K562 (cell line): ENCODE results near the gene PFDN2. TPM values are rescaled to one million over a fixed set of nuclear protein-coding genes. Genes with fewer than 3 reads are reported as not detected.

Experiments
- CAMTA2 ChIP-seq: fragments of 250-450 bp; sonication (Bioruptor Pico); conservative IDR thresholded peaks from 2 replicates; pipeline ENCODE4 v1.5.1; 2022
- EWSR1 ChIP-seq: fragments of 450-650 bp; IDR thresholded peaks from 2 replicates; pipeline ENCODE4 v1.6.1; 2018; ENCODE audit warnings: borderline replicate concordance, mild to moderate bottlenecking, low read depth, moderate library complexity; ENCODE audit not compliant: partially characterized antibody
- GABPB2 ChIP-seq: fragments of 250-450 bp; sonication (Bioruptor Pico); conservative IDR thresholded peaks from 2 replicates; pipeline ENCODE4 v1.5.1; 2021; ENCODE audit warnings: mild to moderate bottlenecking
- LCOR ChIP-seq: sonication (generic); formaldehyde crosslinking; IDR thresholded peaks from 2 replicates; pipeline ENCODE4 v1.8.0; 2022; ENCODE audit warnings: mild to moderate bottlenecking, missing genetic modification reagents
- MTA3 ChIP-seq: fragments of 450-650 bp; formaldehyde crosslinking; IDR thresholded peaks from 2 replicates; pipeline ENCODE4 v1.6.1; 2017; ENCODE audit warnings: mild to moderate bottlenecking, borderline replicate concordance
- NBN ChIP-seq: fragments of 450-650 bp; IDR thresholded peaks from 2 replicates; pipeline ENCODE4 v1.6.1; 2016; ENCODE audit warnings: low read depth, mild to moderate bottlenecking
- NCOA2 ChIP-seq, 2 experiments: fragments of 450-650 bp; IDR thresholded peaks; 2 replicates each; pipeline ENCODE4 v1.6.1; 2018; ENCODE audit warnings: mild to moderate bottlenecking in 2 of 2, moderate library complexity in 1 of 2; ENCODE audit not compliant: partially characterized antibody in 2 of 2
- NR2C1 ChIP-seq, 2 experiments: fragments of 450-650 bp; IDR thresholded peaks; 2 replicates each; pipeline ENCODE4 v1.6.1; 2017; ENCODE audit warnings: mild to moderate bottlenecking in 2 of 2, antibody characterized with exemption in 1 of 2, inconsistent platforms in 1 of 2, missing compliant biosample characterization in 1 of 2, missing genetic modification characterization in 1 of 2
- PHTF2 ChIP-seq: fragments of 250-450 bp; sonication (Bioruptor Pico); IDR thresholded peaks from 2 replicates; pipeline ENCODE4 v1.5.0; 2021; ENCODE audit warnings: mild to moderate bottlenecking
- SRF ChIP-seq, 2 experiments: fragments of 250-450, 450-650 bp in 1 of 2; sonication (Bioruptor Pico) in 1 of 2; sonication (generic) in 1 of 2; formaldehyde crosslinking; IDR thresholded peaks; 2 replicates each; pipeline versions ENCODE4 v1.5.0 to v1.5.1; 2020 to 2022; ENCODE audit warnings: mild to moderate bottlenecking in 1 of 2, missing genetic modification reagents in 1 of 2
- SRSF7 ChIP-seq: fragments of 200-400 bp; formaldehyde crosslinking; optimal IDR thresholded peaks from 2 replicates; pipeline ENCODE3; 2017; ENCODE audit warnings: mild to moderate bottlenecking, low read depth, low read length
- TAF7 ChIP-seq: fragments of 450-650 bp; IDR thresholded peaks from 2 replicates; pipeline ENCODE4 v1.6.1; 2016; ENCODE audit warnings: missing genetic modification characterization, missing compliant biosample characterization
- TAL1 ChIP-seq: fragments of 450-650 bp; IDR thresholded peaks from 2 replicates; pipeline ENCODE4 v1.6.1; 2016; ENCODE audit warnings: mild to moderate bottlenecking
- ZNF75A ChIP-seq: fragments of 450-650 bp; formaldehyde crosslinking; IDR thresholded peaks from 2 replicates; pipeline ENCODE4 v1.4.0; 2020; ENCODE audit warnings: mild to moderate bottlenecking
- polyA plus RNA-seq, 8 experiments: library from polyadenylated mRNA; depleted of rRNA in 4 of 8; stranded (reverse) in 5 of 8; unstranded in 3 of 8; fragments of >200 nt; fragmentation: Nextera tagmentation in 2 of 8; fragmentation: Illumina TruSeq in 1 of 8; extraction: Ambion mirVana in 2 of 8; extraction: Trizol in 1 of 8; gene quantifications; 2 replicates each; pipeline versions ENCODE4 v1.2.1 to v1.2.3, GENCODE V29; 2011 to 2014; ENCODE audit warnings: inconsistent platforms in 1 of 8, missing spikeins in 1 of 8
- total RNA-seq, 7 experiments: library from RNA; depleted of rRNA in 6 of 7; stranded (reverse); fragments of >200 nt in 6 of 7; fragmentation: Illumina TruSeq in 2 of 7; extraction: Trizol in 2 of 7; gene quantifications; 2 replicates each; pipeline versions ENCODE4 v1.2.1 to v1.2.3, GENCODE V29; 2011 to 2021; ENCODE audit warnings: low replicate concordance in 1 of 7
- TF ChIP-seq, protein P1 (sequence below): fragments of 250-450 bp; sonication (Bioruptor Pico); IDR thresholded peaks from 2 replicates; pipeline ENCODE4 v1.8.0; 2021; ENCODE audit warnings: borderline replicate concordance, mild to moderate bottlenecking, moderate library complexity; ENCODE audit not compliant: poor library complexity, severe bottlenecking
- TF ChIP-seq, protein P2 (sequence below): sonication (generic); formaldehyde crosslinking; IDR thresholded peaks from 2 replicates; pipeline ENCODE4 v1.8.1; 2023; ENCODE audit warnings: mild to moderate bottlenecking, missing genetic modification reagents
- TF ChIP-seq, protein P3 (sequence below): fragments of 450-650 bp; formaldehyde crosslinking; IDR thresholded peaks from 2 replicates; pipeline ENCODE4 v1.4.0; 2020; ENCODE audit warnings: mild to moderate bottlenecking, moderate library complexity
- TF ChIP-seq, protein P4 (sequence below): fragments of 200-800 bp; sonication (Bioruptor generic); IDR thresholded peaks from 2 replicates; pipeline ENCODE4 v1.6.1; 2016; ENCODE audit warnings: missing genetic modification characterization, missing compliant biosample characterization

Gene PFDN2
- total and polyA plus RNA-seq, 9 of the 15 experiments (the other 6 are each of a cell fraction or from before 2014, with no cell fraction given) = 50.2 to 361 (median 144) TPM

DNA sequence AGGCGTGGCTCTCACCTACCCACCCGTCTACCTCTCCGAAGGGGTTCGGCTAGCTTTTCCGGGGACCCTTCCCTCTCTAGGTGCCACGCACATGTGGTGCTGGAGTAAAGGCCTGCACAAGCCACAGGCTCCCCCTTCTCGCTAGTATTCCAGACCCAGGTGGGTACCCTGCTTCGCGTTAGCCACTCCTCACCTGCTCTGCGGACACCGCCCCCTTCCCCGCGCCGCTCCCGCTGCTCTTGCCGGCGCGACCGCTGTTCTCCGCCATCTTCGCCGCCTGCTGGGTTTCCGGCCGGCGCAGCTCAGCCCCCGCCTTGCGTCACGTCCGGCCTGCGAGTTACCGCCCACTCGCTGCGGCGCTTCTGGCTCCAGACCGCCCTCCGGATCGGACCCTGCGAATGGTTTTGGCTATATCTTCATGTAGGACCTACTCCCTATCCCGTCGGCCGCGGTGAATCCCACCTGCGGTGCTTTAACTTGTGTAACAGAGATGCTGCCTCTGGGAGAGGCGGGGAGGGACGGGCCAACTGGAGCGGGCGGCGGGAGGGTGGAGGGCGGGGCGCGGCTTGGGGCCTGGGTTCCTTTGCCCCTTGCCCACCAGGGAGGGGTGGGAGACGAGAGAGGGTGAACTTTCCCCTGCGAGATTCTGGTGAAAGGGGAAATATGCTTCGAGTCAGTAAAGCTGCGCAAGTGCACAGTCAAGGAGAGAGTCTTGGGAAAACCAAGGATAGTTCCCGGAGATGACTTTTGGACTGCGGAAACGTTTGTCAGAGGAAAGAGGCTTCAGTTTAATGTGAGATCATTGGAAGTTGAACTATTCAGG, at the start of gene PFDN2, which contains the start of gene NIT1 (continued):
- TF ChIP-seq, protein P1, sequence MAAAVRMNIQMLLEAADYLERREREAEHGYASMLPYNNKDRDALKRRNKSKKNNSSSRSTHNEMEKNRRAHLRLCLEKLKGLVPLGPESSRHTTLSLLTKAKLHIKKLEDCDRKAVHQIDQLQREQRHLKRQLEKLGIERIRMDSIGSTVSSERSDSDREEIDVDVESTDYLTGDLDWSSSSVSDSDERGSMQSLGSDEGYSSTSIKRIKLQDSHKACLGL (CRISPR knock-in tag) = peak; percentile 42
- TF ChIP-seq EWSR1 (no peak), ZNF75A (CRISPR knock-in tag) (no peak), CAMTA2 (no peak), NR2C1 (IDR thresholded peaks at IDR 0.05) (no peak), NR2C1 (tag; IDR thresholded peaks at IDR 0.05) (no peak), SRSF7 (no peak), MTA3 (no peak), TAL1 (no peak), TAF7 (tag) (peak; percentile 79), GABPB2 (CRISPR knock-in tag) (no peak), SRF (CRISPR knock-in tag; IDR thresholded peaks at IDR 0.05) (no peak; a peak in 2 of 4 replicates), PHTF2 (CRISPR knock-in tag) (no peak), NBN (no peak; the same call in 1 of the 2 replicates), NCOA2 (IDR thresholded peaks at IDR 0.05; ENCODE audit: partially characterized antibody in 2 of 2) (no peak), LCOR (CRISPR knock-in tag) (peak; percentile 66; the same call in 1 of the 2 replicates)
- TF ChIP-seq, protein P2, sequence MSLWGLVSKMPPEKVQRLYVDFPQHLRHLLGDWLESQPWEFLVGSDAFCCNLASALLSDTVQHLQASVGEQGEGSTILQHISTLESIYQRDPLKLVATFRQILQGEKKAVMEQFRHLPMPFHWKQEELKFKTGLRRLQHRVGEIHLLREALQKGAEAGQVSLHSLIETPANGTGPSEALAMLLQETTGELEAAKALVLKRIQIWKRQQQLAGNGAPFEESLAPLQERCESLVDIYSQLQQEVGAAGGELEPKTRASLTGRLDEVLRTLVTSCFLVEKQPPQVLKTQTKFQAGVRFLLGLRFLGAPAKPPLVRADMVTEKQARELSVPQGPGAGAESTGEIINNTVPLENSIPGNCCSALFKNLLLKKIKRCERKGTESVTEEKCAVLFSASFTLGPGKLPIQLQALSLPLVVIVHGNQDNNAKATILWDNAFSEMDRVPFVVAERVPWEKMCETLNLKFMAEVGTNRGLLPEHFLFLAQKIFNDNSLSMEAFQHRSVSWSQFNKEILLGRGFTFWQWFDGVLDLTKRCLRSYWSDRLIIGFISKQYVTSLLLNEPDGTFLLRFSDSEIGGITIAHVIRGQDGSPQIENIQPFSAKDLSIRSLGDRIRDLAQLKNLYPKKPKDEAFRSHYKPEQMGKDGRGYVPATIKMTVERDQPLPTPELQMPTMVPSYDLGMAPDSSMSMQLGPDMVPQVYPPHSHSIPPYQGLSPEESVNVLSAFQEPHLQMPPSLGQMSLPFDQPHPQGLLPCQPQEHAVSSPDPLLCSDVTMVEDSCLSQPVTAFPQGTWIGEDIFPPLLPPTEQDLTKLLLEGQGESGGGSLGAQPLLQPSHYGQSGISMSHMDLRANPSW (CRISPR knock-in tag) = no peak
- TF ChIP-seq, protein P3, sequence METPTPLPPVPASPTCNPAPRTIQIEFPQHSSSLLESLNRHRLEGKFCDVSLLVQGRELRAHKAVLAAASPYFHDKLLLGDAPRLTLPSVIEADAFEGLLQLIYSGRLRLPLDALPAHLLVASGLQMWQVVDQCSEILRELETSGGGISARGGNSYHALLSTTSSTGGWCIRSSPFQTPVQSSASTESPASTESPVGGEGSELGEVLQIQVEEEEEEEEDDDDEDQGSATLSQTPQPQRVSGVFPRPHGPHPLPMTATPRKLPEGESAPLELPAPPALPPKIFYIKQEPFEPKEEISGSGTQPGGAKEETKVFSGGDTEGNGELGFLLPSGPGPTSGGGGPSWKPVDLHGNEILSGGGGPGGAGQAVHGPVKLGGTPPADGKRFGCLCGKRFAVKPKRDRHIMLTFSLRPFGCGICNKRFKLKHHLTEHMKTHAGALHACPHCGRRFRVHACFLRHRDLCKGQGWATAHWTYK (CRISPR knock-in tag) = peak; percentile 45; the same call in 1 of the 2 replicates
- TF ChIP-seq, protein P4, sequence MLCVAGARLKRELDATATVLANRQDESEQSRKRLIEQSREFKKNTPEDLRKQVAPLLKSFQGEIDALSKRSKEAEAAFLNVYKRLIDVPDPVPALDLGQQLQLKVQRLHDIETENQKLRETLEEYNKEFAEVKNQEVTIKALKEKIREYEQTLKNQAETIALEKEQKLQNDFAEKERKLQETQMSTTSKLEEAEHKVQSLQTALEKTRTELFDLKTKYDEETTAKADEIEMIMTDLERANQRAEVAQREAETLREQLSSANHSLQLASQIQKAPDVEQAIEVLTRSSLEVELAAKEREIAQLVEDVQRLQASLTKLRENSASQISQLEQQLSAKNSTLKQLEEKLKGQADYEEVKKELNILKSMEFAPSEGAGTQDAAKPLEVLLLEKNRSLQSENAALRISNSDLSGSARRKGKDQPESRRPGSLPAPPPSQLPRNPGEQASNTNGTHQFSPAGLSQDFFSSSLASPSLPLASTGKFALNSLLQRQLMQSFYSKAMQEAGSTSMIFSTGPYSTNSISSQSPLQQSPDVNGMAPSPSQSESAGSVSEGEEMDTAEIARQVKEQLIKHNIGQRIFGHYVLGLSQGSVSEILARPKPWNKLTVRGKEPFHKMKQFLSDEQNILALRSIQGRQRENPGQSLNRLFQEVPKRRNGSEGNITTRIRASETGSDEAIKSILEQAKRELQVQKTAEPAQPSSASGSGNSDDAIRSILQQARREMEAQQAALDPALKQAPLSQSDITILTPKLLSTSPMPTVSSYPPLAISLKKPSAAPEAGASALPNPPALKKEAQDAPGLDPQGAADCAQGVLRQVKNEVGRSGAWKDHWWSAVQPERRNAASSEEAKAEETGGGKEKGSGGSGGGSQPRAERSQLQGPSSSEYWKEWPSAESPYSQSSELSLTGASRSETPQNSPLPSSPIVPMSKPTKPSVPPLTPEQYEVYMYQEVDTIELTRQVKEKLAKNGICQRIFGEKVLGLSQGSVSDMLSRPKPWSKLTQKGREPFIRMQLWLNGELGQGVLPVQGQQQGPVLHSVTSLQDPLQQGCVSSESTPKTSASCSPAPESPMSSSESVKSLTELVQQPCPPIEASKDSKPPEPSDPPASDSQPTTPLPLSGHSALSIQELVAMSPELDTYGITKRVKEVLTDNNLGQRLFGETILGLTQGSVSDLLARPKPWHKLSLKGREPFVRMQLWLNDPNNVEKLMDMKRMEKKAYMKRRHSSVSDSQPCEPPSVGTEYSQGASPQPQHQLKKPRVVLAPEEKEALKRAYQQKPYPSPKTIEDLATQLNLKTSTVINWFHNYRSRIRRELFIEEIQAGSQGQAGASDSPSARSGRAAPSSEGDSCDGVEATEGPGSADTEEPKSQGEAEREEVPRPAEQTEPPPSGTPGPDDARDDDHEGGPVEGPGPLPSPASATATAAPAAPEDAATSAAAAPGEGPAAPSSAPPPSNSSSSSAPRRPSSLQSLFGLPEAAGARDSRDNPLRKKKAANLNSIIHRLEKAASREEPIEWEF = no peak
